Transverse colon (tissue), 3 donors: ENCODE results near the gene ACTRT1.

Experiments used
- CTCF ChIP-seq, 5 experiments: fragments of 200-600 bp in 3 of 5; fragments of 450-650 bp in 2 of 5; sonication (generic) in 3 of 5; IDR thresholded peaks; 1 replicate in 2 of 5; 2 replicates in 3 of 5; pipeline ENCODE4 v1.5.1; 2016 to 2017; ENCODE audit warnings: antibody characterized with exemption in 5 of 5, inconsistent platforms in 3 of 5, mild to moderate bottlenecking in 2 of 5, moderate library complexity in 1 of 5
- EP300 ChIP-seq: sonication (generic); formaldehyde crosslinking; IDR thresholded peaks from one replicate; pipeline ENCODE4 v1.6.1; 2017; ENCODE audit warnings: antibody characterized with exemption, low read depth
- POLR2A ChIP-seq: fragments of 450-650 bp; IDR thresholded peaks from one replicate; pipeline ENCODE4 v1.6.1; 2016; ENCODE audit warnings: antibody characterized with exemption, mild to moderate bottlenecking, moderate library complexity

- TF ChIP-seq EP300 (no peak), CTCF (IDR thresholded peaks at IDR 0.05) (no peak), POLR2A (no peak)
Observed at GRCh38 chrX:128057421-128057820, 5.2 kb upstream of the ACTRT1 start.
